Heart left ventricle (tissue), 16 donors: ENCODE measurements around the gene CNOT6L. TPM values are rescaled to one million over a fixed set of nuclear protein-coding genes. Genes with fewer than 3 reads are reported as not detected.
"Not testable (repeated sequence)": the region's sequence is repeated elsewhere in the genome, so short reads cannot be mapped to it uniquely, and the experiment has no call there.

Source experiments
- ATAC-seq, 4 donors: fragments of 200-7000 bp; cut with Tn5 transposase; one replicate each; pipeline ENCODE4 v1.9.1; 2020 to 2022; ENCODE audit warnings: moderate library complexity in 4 of 4, mild to moderate bottlenecking in 3 of 4, moderate number of reproducible peaks in 1 of 4
- DNase-seq, 5 donors: peaks; one replicate each; pipeline ENCODE4 v3.0.0-alpha.2; 2020
- H3K27ac ChIP-seq, 12 donors: fragments of 200-600 bp; sonication (generic) in 4 of 12; one replicate each; pipeline versions ENCODE4 v1.5.0 to v1.8.0; 2016 to 2022; ENCODE audit warnings: mild to moderate bottlenecking in 2 of 12
- H3K27me3 ChIP-seq, 9 donors: fragments of 200-600 bp; sonication (generic) in 2 of 9; one replicate each; pipeline versions ENCODE4 v1.5.1 to v1.8.0; 2016 to 2022; ENCODE audit warnings: mild to moderate bottlenecking in 3 of 9
- H3K36me3 ChIP-seq, 9 donors: fragments of 200-600 bp; sonication (generic) in 2 of 9; one replicate each; pipeline versions ENCODE4 v1.5.0 to v1.8.0; 2018 to 2022; ENCODE audit warnings: mild to moderate bottlenecking in 2 of 9
- H3K4me1 ChIP-seq, 12 donors: fragments of 200-600 bp; sonication (generic) in 4 of 12; one replicate each; pipeline versions ENCODE4 v1.5.0 to v1.8.0; 2016 to 2022; ENCODE audit warnings: mild to moderate bottlenecking in 3 of 12
- H3K4me3 ChIP-seq, 12 donors: fragments of 200-600 bp; sonication (generic) in 4 of 12; one replicate each; pipeline versions ENCODE4 v1.5.0 to v1.8.0; 2017 to 2022; ENCODE audit warnings: mild to moderate bottlenecking in 9 of 12, moderate library complexity in 4 of 12
- H3K9me3 ChIP-seq, 12 donors: fragments of 200-600 bp; sonication (generic) in 4 of 12; one replicate each; pipeline versions ENCODE4 v1.5.0 to v1.8.0; 2016 to 2022; ENCODE audit warnings: mild to moderate bottlenecking in 1 of 12
- CTCF ChIP-seq, 12 donors: fragments of 200-600 bp; sonication (generic) in 4 of 12; IDR thresholded peaks; one replicate each; pipeline versions ENCODE4 v1.5.0 to v1.8.0; 2018 to 2022; ENCODE audit warnings: antibody characterized with exemption in 12 of 12, mild to moderate bottlenecking in 5 of 12
- POLR2A ChIP-seq, 2 donors: fragments of 450-650 bp; IDR thresholded peaks; one replicate each; pipeline ENCODE4 v1.6.1; 2017; ENCODE audit warnings: antibody characterized with exemption in 2 of 2, mild to moderate bottlenecking in 2 of 2, moderate library complexity in 2 of 2
- WGBS, 4 donors: extraction: QIAGEN DNeasy Blood & Tissue Kit in 2 of 4; methylation state at CpG; one replicate each; pipeline versions ENCODE4 v1.1.5 to v1.1.7; 2013 to 2018; 5-methylcytosine and 5-hydroxymethylcytosine counted together
- intact Hi-C, 10 donors: fragments of 100-400 bp; cut with DNase I; formaldehyde crosslinking; loops; one replicate each; pipeline versions ENCODE4 v1.11.1 to v1.14.2; 2022
- polyA plus RNA-seq, 2 donors: library from polyadenylated mRNA; stranded (reverse); fragments of 200-250 nt; gene quantifications; one replicate each; pipeline ENCODE4 v1.2.3, GENCODE V29; 2013
- total RNA-seq, 9 donors: library from RNA; depleted of rRNA in 2 of 9; stranded (reverse); fragments of >200 nt in 2 of 9; fragmentation: NEBNext Ultra II Directional in 3 of 9; extraction: Animal tissue kit (Norgen Biotek cat#: 25700) in 3 of 9; gene quantifications; one replicate each; pipeline versions ENCODE4 v1.1.0 to v1.2.4, GENCODE V29; 2016 to 2023
- donor health status: ischemic (EF 13 %, LVEDD 7.1; RV severe dilation, severe dysfunction).
- donor health status: healthy with polysubstance abuse.
- donor health status: DM: no; HTN: yes; CAD: no.
- donor health status: DM: no; HTN: no; CAD: no.
- donor health status: ischemic (EF 25% LVEDD 6.9; RV normal size, moderate dysfunction).
- donor health status: ischemic (EF 25% LVEDD 5.7; RV mildly dilated, moderate dysfunction).
- donor health status: healthy.
- donor health status: DM: yes; HTN: yes; CAD: no.
- donor health status: ischemic (EF 35%, LVEDD 5.7; RV mildly dilated, moderate dysfunction).
- donor health status: nonischemic (EF 11% LVEDD 7.7; RV severe dilation, severe dysfunction).
- donor health status: DM: yes; HTN: yes; CAD: no.
- donor health status: PGD.
- donor health status: ischemic (EF 29% LVEDD 5.4; RV normal size, mild dysfunction).
- donor health status: nonischemic (EF 23%, LVEDD 6.1; RV moderate dilation, normal function).

CNOT6L gene
- total and polyA plus RNA-seq, 11 donors: 2.2 to 39.2 (median 18.6) TPM

- Histone ChIP-seq H3K4me3 (no peak overlapping the region), H3K27ac (no peak overlapping the region), H3K9me3 (no peaks in the 10 kb centered on the region), H3K27me3 (no peaks in the 10 kb centered on the region), H3K4me1 (peaks cover 0 to 52% (median 12%) of the 10 kb centered on the region in 12 donors), H3K36me3 (no peaks in the 10 kb centered on the region)
- intact Hi-C loops: no loop called here
- TF ChIP-seq CTCF (IDR thresholded peaks at IDR 0.05) (no peak), POLR2A (IDR thresholded peaks at IDR 0.05) (no peak)
- ATAC-seq (no peak), DNase-seq (no peak)
- WGBS, 4 donors: 80 to 86% (median 84%) methylated on average over 3 of the region's 3 CpGs
Measured at GRCh38 chr4:77787969-77788368, 31.2 kb downstream of the CNOT6L start.

DNA sequence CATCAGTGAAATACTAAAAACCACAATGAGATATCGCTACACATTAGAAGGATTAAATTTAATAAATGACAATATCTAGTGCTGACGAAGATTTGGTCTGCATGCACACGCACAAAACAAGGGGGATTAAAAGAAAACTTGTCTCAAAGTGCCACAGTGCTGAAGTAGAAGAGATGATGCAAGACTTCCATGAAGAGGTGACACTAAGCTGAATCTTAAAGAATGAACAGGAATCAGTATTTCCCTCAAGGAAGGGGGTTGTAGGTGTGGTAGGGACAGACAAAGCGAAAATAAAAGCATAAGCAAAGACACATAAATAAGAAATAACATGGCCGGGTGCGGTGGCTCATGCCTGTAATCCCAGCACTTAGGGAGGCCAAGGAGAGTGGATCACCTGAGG is 33.5 kb downstream of the CNOT6L start:
- ATAC-seq: no peak
- no peaks in the 10 kb centered on the region for H3K27me3 ChIP-seq

GRCh38 chr4:77783895-77784294 is 35.3 kb downstream of the CNOT6L start:
- H3K9me3 ChIP-seq: no peaks in the 10 kb centered on the region
- H3K36me3 ChIP-seq: no peaks in the 10 kb centered on the region
- DNase-seq: no peak
- intact Hi-C loops: no loop called here
- no peak overlapping the region for H3K27ac ChIP-seq
- TF ChIP-seq CTCF (IDR thresholded peaks at IDR 0.05): no peak
- TF ChIP-seq POLR2A (IDR thresholded peaks at IDR 0.05): no peak
- H3K4me1 ChIP-seq: peaks cover 0 to 36% (median 11%) of the 10 kb centered on the region in 12 donors
- no peak overlapping the region for H3K4me3 ChIP-seq
- 54 to 65% (median 65%) methylated on average over 6 of the region's 6 CpGs for WGBS, 4 donors
- no peaks in the 10 kb centered on the region for H3K27me3 ChIP-seq
- no peak for ATAC-seq

More for the DNA sequence above, 33.5 kb downstream of the CNOT6L start:
- H3K36me3 ChIP-seq: no peaks in the 10 kb centered on the region
- WGBS, 4 donors: 94 to 98% (median 95%) methylated on average over 6 of the region's 6 CpGs
- no peak overlapping the region for H3K27ac ChIP-seq
- intact Hi-C loops: no loop called here
- no peak for DNase-seq
- no peak overlapping the region for H3K4me3 ChIP-seq
- H3K4me1 ChIP-seq: peaks cover 0 to 44% (median 18%) of the 10 kb centered on the region in 12 donors
- no peaks in the 10 kb centered on the region for H3K9me3 ChIP-seq
- no peak for TF ChIP-seq POLR2A (IDR thresholded peaks at IDR 0.05)
- no peak for TF ChIP-seq CTCF (IDR thresholded peaks at IDR 0.05)

GRCh38 chr4:77782102-77782835 is 36.9 kb downstream of the CNOT6L start:
- Histone ChIP-seq H3K4me3 (no peak overlapping the region), H3K36me3 (no peaks in the 10 kb centered on the region), H3K27ac (no peak overlapping the region), H3K9me3 (no peaks in the 10 kb centered on the region), H3K4me1 (peaks cover 0 to 28% (median 15%) of the 10 kb centered on the region in 12 donors), H3K27me3 (no peaks in the 10 kb centered on the region)
- intact Hi-C loops: no loop called here
- ATAC-seq: no peak
- 83 to 94% (median 88%) methylated on average over 1 of the region's 1 CpG for WGBS, 4 donors
- no peak for TF ChIP-seq CTCF (IDR thresholded peaks at IDR 0.05)
- TF ChIP-seq POLR2A (IDR thresholded peaks at IDR 0.05): no peak
- DNase-seq: no peak

DNA sequence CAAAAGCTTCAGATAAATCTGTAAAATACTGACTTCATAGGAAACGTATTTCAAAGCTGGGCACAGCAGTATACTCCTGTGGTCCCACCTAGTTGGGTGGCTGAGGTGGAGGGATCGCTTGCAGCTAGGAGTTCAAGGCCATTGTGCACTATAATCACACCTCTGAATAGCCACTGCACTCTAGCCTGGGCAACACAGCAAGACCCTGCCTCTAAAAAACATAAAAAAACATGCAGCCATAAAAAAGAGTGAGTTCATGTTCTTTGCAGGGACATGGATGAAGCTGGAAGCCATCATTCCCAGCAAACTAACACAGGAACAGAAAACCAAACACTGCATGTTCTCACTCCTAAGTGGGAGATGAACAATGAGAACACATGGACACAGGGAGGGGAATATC is 38.4 kb downstream of the CNOT6L start:
- H3K27me3 ChIP-seq, H3K9me3 ChIP-seq, DNase-seq, H3K4me3 ChIP-seq, H3K27ac ChIP-seq, ATAC-seq, H3K36me3 ChIP-seq, intact Hi-C loops: not testable (repeated sequence)
- 93 to 96% (median 93%) methylated on average over 2 of the region's 2 CpGs for WGBS, 4 donors
- peaks cover 0 to 42% (median 27%) of the 10 kb centered on the region in 12 donors for H3K4me1 ChIP-seq
